Upper lobe of left lung (tissue), 6 donors: ENCODE measurements around the gene EFCC1. TPM values are rescaled to one million over a fixed set of nuclear protein-coding genes. Genes with fewer than 3 reads are reported as not detected.

ENCODE experiments used
- ATAC-seq, 2 donors: fragments of 200-7000 bp; cut with Tn5 transposase; one replicate each; pipeline ENCODE4 v1.9.1; 2022; ENCODE audit warnings: mild to moderate bottlenecking in 2 of 2, moderate library complexity in 2 of 2; ENCODE audit not compliant: low FRiP score in 2 of 2
- DNase-seq, 2 donors: peaks; one replicate each; pipeline ENCODE4 v3.0.0-alpha.2; 2019 to 2020
- H3K27ac ChIP-seq, 4 donors: fragments of 200-600 bp; sonication (generic); one replicate each; pipeline ENCODE4 v1.5.1; 2016 to 2019
- H3K27me3 ChIP-seq, 4 donors: fragments of 200-600 bp; sonication (generic); one replicate each; pipeline ENCODE4 v1.5.1; 2017 to 2019
- H3K36me3 ChIP-seq, 4 donors: fragments of 200-600 bp; sonication (generic); one replicate each; pipeline ENCODE4 v1.5.1; 2016 to 2019
- H3K4me1 ChIP-seq, 4 donors: fragments of 200-600 bp; sonication (generic); one replicate each; pipeline ENCODE4 v1.5.1; 2018 to 2019
- H3K4me3 ChIP-seq, 4 donors: fragments of 200-600 bp; sonication (generic); one replicate each; pipeline ENCODE4 v1.5.1; 2017 to 2019; ENCODE audit warnings: mild to moderate bottlenecking in 2 of 4, moderate library complexity in 1 of 4
- H3K9me3 ChIP-seq, 4 donors: fragments of 200-600 bp; sonication (generic); one replicate each; pipeline ENCODE4 v1.5.1; 2018 to 2019
- CTCF ChIP-seq, 6 experiments: fragments of 450-650 bp in 4 of 6; fragments of 200-600 bp in 2 of 6; sonication (generic) in 2 of 6; IDR thresholded peaks; one replicate each; pipeline ENCODE4 v1.5.1; 2016 to 2019; ENCODE audit warnings: antibody characterized with exemption in 6 of 6
- EP300 ChIP-seq, 4 donors: sonication (generic); formaldehyde crosslinking; IDR thresholded peaks; one replicate each; pipeline ENCODE4 v1.5.1; 2017; ENCODE audit warnings: antibody characterized with exemption in 4 of 4, control low read depth in 2 of 4
- POLR2A ChIP-seq, 4 donors: fragments of 450-650 bp; IDR thresholded peaks; one replicate each; pipeline ENCODE4 v1.5.1; 2016 to 2017; ENCODE audit warnings: antibody characterized with exemption in 4 of 4, mild to moderate bottlenecking in 2 of 4
- POLR2AphosphoS5 ChIP-seq, 2 donors: sonication (generic); formaldehyde crosslinking; IDR thresholded peaks; one replicate each; pipeline ENCODE4 v1.5.1; 2017; ENCODE audit warnings: antibody characterized with exemption in 2 of 2
- WGBS, 2 donors: methylation state at CpG; one replicate each; pipeline ENCODE4 v1.1.5; 2017 to 2018; 5-methylcytosine and 5-hydroxymethylcytosine counted together
- total RNA-seq, 6 donors: library from RNA; depleted of rRNA in 4 of 6; stranded (reverse); fragments of >200 nt in 4 of 6; gene quantifications; one replicate each; pipeline versions ENCODE4 v1.1.0 to v1.2.1, GENCODE V29; 2016 to 2021
- donor health status: DM: no; HTN: no; CAD: no; lungs with moderate emphysema.
- donor health status: DM: no; HTN: yes; CAD: no; lungs with severe emphysema.

The EFCC1 gene
- total RNA-seq, 6 donors from 2014 or later: 3.1 to 20.6 (median 11.4) TPM

GRCh38 chr3:128988286-128988685 is 12.8 kb upstream of the EFCC1 start:
- no peak overlapping the region for H3K4me3 ChIP-seq
- no peaks in the 10 kb centered on the region for H3K27me3 ChIP-seq
- 88% methylated on average over 8 of the region's 8 CpGs for WGBS, 2 donors
- no peaks in the 10 kb centered on the region for H3K9me3 ChIP-seq
- no peak for TF ChIP-seq CTCF (IDR thresholded peaks at IDR 0.05)
- no peak for TF ChIP-seq POLR2AphosphoS5 (IDR thresholded peaks at IDR 0.05)
- TF ChIP-seq EP300 (IDR thresholded peaks at IDR 0.05): no peak
- TF ChIP-seq POLR2A (IDR thresholded peaks at IDR 0.05): no peak
- DNase-seq: no peak
- no peak for ATAC-seq
- peaks cover under 1 to 4% (median 2%) of the 10 kb centered on the region in 4 donors for H3K4me1 ChIP-seq
- no peak overlapping the region for H3K27ac ChIP-seq
- no peaks in the 10 kb centered on the region for H3K36me3 ChIP-seq

GRCh38 chr3:128991355-128991895 is 9.7 kb upstream of the EFCC1 start:
- peak in 1 of 2 donors; percentile 71 for DNase-seq
- no peaks in the 10 kb centered on the region for H3K27me3 ChIP-seq
- peaks cover 14 to 17% (median 16%) of the 10 kb centered on the region in 4 donors for H3K4me1 ChIP-seq
- H3K9me3 ChIP-seq: no peaks in the 10 kb centered on the region
- WGBS, 2 donors: 85 to 89% methylated on average over 18 of the region's 18 CpGs
- H3K36me3 ChIP-seq: no peaks in the 10 kb centered on the region
- H3K4me3 ChIP-seq: no peak overlapping the region
- no peak for TF ChIP-seq EP300 (IDR thresholded peaks at IDR 0.05)
- peak; percentile 44 to 48 for TF ChIP-seq POLR2AphosphoS5 (IDR thresholded peaks at IDR 0.05)
- peak in 1 of 2 donors; percentile 47 for ATAC-seq
- H3K27ac ChIP-seq: peak overlapping the region; percentile 54 to 65 (median 61)

- H3K27me3 ChIP-seq: no peaks in the 10 kb centered on the region
- DNase-seq: peak in 1 of 2 donors; percentile 66
- H3K27ac ChIP-seq: no peak overlapping the region
- no peaks in the 10 kb centered on the region for H3K36me3 ChIP-seq
- WGBS, 2 donors: 79 to 87% methylated on average over 14 to 20 of the region's 20 CpGs
- H3K9me3 ChIP-seq: no peaks in the 10 kb centered on the region
- peak overlapping the region in 1 of 4 donors; percentile 51 for H3K4me3 ChIP-seq
- H3K4me1 ChIP-seq: peaks cover 14 to 17% (median 16%) of the 10 kb centered on the region in 4 donors
- ATAC-seq: no peak
- TF ChIP-seq EP300 (IDR thresholded peaks at IDR 0.05): no peak
- TF ChIP-seq POLR2AphosphoS5 (IDR thresholded peaks at IDR 0.05): no peak
- no peak for TF ChIP-seq CTCF (IDR thresholded peaks at IDR 0.05)
- TF ChIP-seq POLR2A (IDR thresholded peaks at IDR 0.05): no peak
Measured at GRCh38 chr3:128992926-128993460, 8.1 kb upstream of the EFCC1 start.

- Histone ChIP-seq H3K27ac (peak within 1 kb of the TSS in 2 of 4 donors; percentile 14 to 50), H3K27me3 (no peaks in the 10 kb centered on the region), H3K4me1 (peaks cover 14 to 20% (median 16%) of the 10 kb centered on the region in 4 donors), H3K4me3 (peak within 1 kb of the TSS in 3 of 4 donors; percentile 34 to 51 (median 50)), H3K9me3 (no peaks in the 10 kb centered on the region), H3K36me3 (no peaks in the 10 kb centered on the region)
- TF ChIP-seq EP300 (IDR thresholded peaks at IDR 0.05) (no peak), CTCF (IDR thresholded peaks at IDR 0.05) (no peak), POLR2AphosphoS5 (IDR thresholded peaks at IDR 0.05) (peak in 1 of 2 donors; percentile 49), POLR2A (IDR thresholded peaks at IDR 0.05) (peak in 1 of 4 donors; percentile 45)
- ATAC-seq: peak; percentile 95 to 98
- peak; percentile 94 to 99 for DNase-seq
- WGBS, 2 donors: 30 to 36% methylated on average over 17 to 44 of the region's 57 CpGs
Measured at GRCh38 chr3:128993461-128994172, 7.5 kb upstream of the EFCC1 start, which contains the start of gene CFAP92. Gene CFAP92 (minus strand): TSS chr3:128994076. CDS start chr3:128993304, 772 bp downstream.

GRCh38 chr3:128994173-128994512 is 7.0 kb upstream of the EFCC1 start:
- H3K27ac ChIP-seq: peak overlapping the region in 1 of 4 donors; percentile 50
- H3K9me3 ChIP-seq: no peaks in the 10 kb centered on the region
- peaks cover 14 to 25% (median 16%) of the 10 kb centered on the region in 4 donors for H3K4me1 ChIP-seq
- WGBS, 2 donors: 2 to 4% methylated on average over 12 to 13 of the region's 13 CpGs
- TF ChIP-seq POLR2A (IDR thresholded peaks at IDR 0.05) (no peak), POLR2AphosphoS5 (IDR thresholded peaks at IDR 0.05) (no peak), EP300 (IDR thresholded peaks at IDR 0.05) (no peak), CTCF (IDR thresholded peaks at IDR 0.05) (no peak)
- H3K27me3 ChIP-seq: no peaks in the 10 kb centered on the region
- H3K36me3 ChIP-seq: no peaks in the 10 kb centered on the region
- H3K4me3 ChIP-seq: peak overlapping the region in 3 of 4 donors; percentile 34 to 51 (median 50)
- no peak for ATAC-seq
- no peak for DNase-seq
